NCI-H2029 treated with DMSO at 0.1 percent for 48 hours (cell line): Measurements from ENCODE around the gene ISL2.

Source experiments
- DNase-seq: peaks from one replicate; lab custom pipeline; 2025; lab: John Stamatoyannopoulos, UW

Gene ISL2

DNA sequence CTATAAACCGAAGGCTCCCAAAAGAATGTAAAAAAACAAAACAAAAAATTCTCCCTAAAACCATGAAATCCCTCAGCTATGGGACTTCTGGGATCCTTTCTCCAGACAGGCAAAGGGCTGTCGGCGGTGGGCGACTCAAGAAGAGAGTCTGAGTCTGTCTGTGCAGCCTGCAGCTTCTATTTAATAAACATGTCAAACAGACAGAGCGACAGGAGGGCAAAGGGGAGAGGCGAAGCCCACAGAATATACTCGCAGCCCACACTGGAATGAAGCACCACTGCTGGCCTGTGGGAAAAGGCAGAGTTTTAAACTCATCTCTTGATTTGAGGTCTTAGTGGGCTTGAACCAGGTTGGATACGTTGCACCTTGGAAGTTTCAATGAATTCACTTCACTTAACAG is 40.2 kb downstream of the ISL2 start:
- DNase-seq: no peak

DNA sequence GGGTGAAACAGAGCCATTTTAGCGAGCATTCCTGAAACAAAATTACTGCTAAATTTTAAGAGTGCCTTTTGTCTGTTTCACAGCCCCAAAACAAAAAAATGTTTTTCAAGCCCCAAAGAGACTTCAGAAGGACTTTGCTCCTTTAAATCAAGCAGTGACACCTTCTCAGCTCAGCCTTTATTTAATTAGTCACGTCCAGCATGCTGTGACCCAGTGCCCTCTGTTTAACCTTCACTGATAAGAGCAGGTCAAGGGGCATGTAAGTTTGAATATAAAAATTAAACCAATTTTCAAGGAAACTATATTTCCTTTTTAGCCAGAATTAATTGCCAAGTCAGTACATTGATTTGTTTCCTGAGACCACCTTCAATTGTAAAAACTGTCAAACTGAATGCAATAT is 40.6 kb downstream of the ISL2 start:
- DNase-seq: no peak

DNA sequence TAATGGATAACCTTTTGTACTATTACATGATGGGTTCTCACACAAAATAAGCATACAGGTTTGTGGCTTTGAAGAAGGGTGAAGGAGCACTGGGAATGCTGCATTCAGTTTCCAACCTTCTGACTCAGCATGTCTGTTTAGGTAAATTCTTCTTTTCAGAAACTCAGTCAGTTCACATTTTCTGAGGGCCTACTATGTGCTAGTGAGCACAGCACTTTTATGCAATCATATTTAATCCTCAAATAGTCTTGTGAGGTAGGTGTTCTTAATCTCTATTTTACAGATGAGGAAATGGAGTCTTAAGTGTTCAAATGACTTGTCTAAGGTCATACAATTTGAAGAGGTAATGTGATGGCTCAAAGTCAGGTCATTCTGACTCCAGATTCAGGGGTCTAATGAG is 41.2 kb downstream of the ISL2 start:
- no peak for DNase-seq

DNA sequence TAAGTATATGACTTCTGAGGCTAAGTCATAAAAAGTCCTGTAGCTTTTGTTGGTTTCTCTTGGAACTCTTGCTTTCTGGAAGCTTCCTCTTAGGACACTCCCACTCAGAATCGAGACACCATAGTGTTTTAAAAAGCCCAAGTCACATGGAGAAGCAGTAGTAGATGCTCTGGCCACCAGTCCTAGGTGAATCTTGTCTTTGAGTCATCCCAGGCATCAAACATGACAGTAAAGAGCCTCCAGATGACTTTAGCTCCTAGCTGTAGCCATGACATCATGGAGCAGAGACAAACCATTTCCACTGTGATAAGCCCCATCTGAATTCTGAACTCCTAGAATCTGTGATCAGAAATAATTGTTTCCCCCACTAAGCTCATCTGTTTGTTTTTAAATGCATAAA is 42.1 kb downstream of the ISL2 start:
- no peak for DNase-seq

DNA sequence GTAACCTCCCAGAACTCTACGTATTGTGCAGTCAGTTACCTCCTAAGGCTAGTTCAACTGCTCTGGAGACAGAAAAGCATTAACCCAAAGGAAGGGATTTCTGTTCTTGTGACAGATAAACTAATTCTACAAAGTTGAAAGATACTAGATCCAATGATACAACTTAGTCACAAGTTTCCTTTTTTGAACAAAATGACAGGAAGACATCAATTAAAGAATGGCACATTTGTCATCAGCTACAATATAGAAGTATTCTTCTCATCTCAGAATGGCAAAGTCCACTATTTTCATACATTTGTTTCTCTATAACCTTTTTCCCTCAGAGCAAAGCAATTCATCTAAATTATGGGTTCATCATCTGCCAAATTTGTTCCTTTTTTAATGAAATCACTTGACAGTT is 43.7 kb downstream of the ISL2 start:
- DNase-seq: no peak

DNA sequence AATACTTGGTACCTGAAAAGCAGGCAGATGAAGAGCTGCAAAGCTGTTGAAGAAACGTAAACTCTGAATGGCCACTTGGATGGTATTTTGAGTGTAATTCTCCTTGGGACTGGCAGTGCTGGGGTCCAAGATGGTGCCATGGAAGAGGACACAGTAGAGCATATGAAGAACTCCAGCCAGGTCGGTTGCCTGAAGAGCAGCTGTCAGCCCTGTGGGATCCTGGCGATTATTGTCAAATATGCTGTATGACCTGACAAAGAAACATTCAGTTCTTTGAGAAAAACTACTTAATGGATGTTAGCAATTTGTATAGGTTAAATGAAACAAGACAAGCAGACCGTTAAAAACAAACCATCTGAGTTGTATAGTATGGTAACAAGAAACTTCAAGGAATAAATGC is 44.8 kb downstream of the ISL2 start:
- DNase-seq: no peak

DNA sequence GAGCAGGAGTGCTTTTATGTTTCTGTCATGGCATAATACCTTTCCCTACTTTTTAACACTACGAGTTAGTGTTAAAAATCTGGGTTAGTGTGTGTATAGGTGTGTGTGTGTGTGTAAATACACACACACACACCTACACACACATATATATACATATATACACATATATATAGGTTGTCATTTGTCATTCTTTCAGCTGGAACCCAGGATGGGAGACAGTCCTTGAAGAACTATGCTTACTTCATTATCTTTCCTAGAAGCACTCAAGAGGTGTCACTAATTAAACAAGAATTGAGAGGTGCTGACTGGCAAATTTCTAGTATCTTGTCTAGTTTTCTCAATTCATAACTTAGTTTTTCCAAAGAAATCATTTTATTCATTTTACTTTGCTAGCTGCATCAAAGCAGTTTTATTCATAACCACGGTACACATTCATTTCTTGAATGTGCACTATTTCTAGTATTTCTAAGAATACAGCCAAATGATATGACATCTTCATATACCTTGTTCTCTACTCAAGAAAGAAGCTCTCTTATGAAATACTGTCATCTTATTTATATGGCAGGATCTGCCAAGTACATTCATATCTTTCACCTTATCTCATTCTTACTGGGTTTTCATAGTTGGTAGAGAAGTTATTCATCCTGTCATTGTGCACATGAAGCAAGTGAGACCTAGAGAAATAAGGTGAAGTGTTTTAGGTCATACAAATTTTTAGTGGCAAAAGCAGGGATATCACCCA is 46.6 kb downstream of the ISL2 start:
- no peak for DNase-seq

DNA sequence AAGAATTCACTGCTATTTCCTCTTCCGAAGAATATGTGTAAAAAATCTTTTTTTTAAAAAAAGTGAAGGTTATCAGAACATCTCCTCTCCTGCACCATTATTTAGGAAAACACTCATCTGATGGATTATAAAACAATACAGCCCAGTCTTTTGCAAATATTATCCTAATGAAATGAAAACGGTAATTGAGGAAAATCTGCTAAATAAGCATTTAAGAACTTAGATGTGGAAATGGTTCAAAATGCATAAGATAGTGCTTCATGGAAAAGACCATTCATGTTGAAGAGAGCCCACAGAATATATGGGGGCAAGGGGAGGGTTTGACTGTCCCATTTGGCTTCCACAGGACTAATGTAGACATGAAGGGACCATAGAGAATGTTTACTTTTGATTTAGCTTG is 47.8 kb downstream of the ISL2 start:
- DNase-seq: no peak

DNA sequence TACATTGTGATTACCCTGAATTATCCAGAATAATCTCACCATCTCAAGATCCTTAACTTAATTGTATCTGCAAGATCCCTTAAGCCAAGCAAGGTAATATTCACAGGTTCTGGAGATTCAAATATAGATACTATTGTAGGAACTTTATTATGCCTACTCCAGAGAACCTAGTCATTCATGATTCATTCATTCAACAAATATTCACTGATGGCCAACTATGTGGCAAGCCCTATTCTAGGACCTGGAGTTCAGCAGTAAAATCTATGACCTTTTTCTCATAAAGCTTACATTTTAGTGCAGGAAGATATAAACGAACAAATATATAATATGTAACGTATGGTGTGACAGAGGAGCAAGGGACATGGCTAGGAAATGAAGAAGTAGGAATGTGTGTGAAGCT is 49.6 kb downstream of the ISL2 start:
- DNase-seq: no peak

DNA sequence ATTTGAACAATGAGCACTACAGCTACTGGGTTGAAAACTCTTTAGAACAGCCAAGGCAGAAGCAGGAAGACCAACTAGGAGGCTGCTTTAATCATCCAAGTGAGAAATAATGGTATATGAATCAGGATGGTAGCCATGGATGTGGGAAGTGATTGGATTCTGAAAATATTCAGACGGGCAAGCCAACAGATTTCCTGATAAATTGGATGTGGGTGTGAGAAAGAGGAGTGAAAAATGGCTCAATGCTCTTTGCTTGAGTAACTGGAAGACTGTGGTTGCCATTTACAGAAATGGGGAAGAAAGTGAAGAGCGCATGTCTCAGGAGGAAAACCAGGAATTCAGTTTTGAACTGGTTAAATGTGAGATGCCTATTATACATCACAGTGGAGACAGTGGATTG is 50.4 kb downstream of the ISL2 start:
- no peak for DNase-seq

DNA sequence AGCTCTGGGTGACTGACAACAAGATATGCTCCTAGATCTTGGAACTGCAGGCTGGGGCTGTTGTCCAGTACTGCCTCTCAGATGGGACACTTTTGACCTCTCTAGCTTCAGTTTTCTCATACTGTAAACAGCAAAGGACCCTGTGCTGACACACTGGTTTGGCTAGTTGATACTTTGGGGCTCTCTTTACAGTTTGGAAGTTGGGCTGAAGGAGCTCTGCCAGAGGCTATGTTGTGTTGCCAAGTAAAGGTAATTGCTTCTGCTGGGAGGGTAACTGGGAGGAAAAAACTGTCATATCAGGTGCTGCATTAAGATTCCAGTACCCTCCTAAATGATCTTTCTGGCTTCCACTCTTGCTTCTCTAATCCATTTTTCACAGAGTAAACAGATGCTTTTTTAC is 54.0 kb downstream of the ISL2 start:
- no peak for DNase-seq

DNA sequence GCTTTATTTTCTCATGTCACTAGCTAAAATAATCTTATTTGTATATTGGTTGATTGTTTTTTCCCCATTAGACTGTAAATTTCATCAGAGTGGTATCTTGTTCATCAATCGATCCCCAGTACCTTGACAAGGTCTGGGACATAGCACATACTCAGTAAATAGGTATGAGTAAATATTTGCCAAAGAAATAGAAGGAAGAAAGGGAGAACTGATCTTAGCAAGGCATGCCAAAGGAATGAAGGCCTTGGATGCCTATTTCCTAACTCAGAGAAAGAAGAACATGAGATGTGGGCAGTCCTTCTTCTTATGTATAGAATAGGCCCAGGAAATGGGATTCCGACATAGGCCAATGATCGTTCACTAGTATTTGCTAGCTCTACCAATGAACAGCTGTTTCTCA is 54.7 kb downstream of the ISL2 start:
- no peak for DNase-seq

DNA sequence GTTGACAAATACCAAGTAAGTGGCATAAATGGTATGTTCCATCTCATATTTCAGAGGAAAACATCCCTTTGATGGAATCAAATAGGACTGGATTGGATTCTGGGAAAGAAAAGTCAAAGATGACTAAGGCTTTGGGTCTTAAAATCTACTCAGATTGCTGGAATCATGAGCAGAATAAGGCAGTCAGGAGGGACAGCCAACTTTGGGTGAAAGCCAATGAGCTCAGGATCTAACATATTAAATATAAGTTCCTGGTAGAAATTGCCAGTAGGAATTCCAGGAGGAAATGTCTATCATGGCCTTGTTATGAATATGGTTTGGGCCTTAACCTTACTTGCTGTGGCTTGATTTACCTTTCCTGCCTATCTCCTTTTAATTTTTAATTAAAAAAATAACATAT is 55.3 kb downstream of the ISL2 start:
- DNase-seq: no peak
